Adipocyte (in vitro differentiated cells): ENCODE data around the gene GABRD.

Source experiments
- DNase-seq: peaks from one replicate; pipeline ENCODE4 v3.0.0-alpha.2; 2015; ENCODE audit warnings: low read depth
- H3K27me3 ChIP-seq: replicated peaks from 2 replicates; pipeline ENCODE4 v1.7.0; 2013; ENCODE audit warnings: mild to moderate bottlenecking, low read length, moderate library complexity; ENCODE audit not compliant: control insufficient read depth, insufficient read depth
- H3K36me3 ChIP-seq: 2 replicates; pipeline ENCODE4 v1.7.0; 2013; ENCODE audit warnings: low read length, mild to moderate bottlenecking, moderate library complexity; ENCODE audit not compliant: control insufficient read depth, insufficient read depth, severe bottlenecking
- H3K4me1 ChIP-seq: 2 replicates; pipeline ENCODE4 v1.7.0; 2013; ENCODE audit warnings: mild to moderate bottlenecking, low read length, moderate library complexity; ENCODE audit not compliant: control insufficient read depth, insufficient read depth
- H3K4me3 ChIP-seq: 2 replicates; pipeline ENCODE4 v1.7.0; 2013; ENCODE audit warnings: mild to moderate bottlenecking, low read length, moderate library complexity
- H3K9ac ChIP-seq: 2 replicates; pipeline ENCODE4 v1.7.0; 2013; ENCODE audit warnings: mild to moderate bottlenecking, low read length, moderate library complexity
- H3K9me3 ChIP-seq: 2 replicates; pipeline ENCODE4 v1.7.0; 2013; ENCODE audit warnings: mild to moderate bottlenecking, low read length, moderate library complexity; ENCODE audit not compliant: control insufficient read depth

Gene GABRD, protein sequence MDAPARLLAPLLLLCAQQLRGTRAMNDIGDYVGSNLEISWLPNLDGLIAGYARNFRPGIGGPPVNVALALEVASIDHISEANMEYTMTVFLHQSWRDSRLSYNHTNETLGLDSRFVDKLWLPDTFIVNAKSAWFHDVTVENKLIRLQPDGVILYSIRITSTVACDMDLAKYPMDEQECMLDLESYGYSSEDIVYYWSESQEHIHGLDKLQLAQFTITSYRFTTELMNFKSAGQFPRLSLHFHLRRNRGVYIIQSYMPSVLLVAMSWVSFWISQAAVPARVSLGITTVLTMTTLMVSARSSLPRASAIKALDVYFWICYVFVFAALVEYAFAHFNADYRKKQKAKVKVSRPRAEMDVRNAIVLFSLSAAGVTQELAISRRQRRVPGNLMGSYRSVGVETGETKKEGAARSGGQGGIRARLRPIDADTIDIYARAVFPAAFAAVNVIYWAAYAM

DNA sequence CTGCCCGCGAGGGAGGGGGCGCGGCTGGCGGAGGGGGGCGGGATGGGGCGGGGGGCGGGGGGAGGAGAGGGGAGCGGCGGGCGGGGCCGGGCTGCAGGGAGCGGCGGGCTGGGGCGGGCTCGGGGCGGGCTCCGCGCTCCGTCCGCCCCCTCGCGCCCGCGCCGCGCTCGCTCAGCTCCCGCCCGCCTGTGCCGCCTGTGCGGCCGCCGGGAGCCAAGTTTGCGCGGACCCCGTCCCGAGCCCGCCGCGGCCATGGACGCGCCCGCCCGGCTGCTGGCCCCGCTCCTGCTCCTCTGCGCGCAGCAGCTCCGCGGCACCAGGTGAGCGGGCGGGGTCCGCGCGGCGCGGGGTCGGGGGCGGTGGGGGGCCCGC lies at the start of gene GABRD:
GABRD (plus strand) TSS at position 174 of the 372 bp plus-strand sequence; CDS start at position 253, 79 bp downstream.
- H3K9ac ChIP-seq = no peak within 1 kb of the TSS
- no peak within 1 kb of the TSS for H3K4me3 ChIP-seq
- peak; percentile 33 for DNase-seq
- no peaks in the 10 kb centered on the region for H3K9me3 ChIP-seq
- H3K27me3 ChIP-seq = peaks cover 75% of the 10 kb centered on the region
- H3K4me1 ChIP-seq = no peaks in the 10 kb centered on the region
- no peaks in the 10 kb centered on the region for H3K36me3 ChIP-seq

DNA sequence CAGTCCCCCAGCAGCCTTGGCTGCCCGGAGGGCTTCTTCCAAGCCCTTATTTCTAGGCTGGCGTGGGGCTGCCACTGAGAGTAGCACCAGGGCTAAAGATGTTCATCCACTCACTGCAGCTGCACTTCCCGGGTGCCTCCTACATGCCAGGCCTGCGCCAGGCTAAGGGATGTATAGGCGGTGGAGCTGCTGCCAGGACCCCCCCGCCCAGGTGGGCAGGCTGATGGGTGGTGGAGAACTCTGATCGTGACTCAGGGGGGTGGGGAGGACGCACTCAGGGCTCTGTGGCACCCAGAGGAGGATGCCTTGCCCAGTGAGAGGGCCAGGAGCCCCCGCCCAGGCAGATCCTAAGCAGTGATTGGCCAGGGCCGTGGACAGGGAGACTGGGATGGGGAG lies 49.6 kb upstream of the GABRD start:
- no peak overlapping the region for H3K4me3 ChIP-seq
- DNase-seq = no peak
- no peaks in the 10 kb centered on the region for H3K4me1 ChIP-seq

DNA sequence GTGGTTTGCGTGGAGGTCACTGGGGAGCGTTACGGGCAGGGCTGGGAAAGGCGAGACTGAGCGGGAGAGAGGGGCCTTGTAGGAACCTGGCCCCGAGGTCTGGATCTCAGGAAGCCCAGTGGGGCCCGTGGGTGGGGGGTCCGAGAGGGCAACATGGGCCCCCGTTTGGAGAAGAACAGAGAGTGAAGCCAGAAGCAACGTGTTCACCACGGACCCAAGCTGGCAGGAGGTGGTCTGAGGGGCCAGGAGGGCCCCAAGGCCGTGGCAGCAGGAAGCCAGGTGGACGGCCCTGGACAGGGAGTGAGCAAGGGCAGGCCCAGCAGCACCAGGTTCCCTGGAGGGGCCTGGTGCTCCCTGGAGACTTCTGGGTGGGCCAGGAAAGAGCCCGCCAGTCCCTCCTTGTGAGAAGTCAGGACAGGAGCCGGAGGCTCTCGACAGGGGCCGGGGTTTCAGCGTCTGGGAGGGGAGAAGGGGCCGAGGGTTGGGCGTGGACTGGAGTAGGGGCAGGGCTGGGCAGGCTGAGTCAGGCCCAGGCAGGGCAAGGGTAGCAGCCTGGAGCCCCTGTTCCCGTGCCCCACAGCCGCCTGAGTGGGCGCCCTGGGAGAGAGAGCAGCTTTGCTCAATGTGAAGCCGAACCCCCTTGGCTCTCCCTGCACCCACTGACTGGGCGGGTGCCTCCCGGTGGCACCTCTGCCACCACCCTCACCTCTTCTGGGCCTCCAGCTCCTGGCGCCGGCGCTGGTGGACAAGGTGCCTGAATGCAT lies 49.0 kb upstream of the GABRD start:
- H3K9me3 ChIP-seq = peaks cover 3% of the 10 kb centered on the region
- H3K4me3 ChIP-seq = no peak overlapping the region
- no peaks in the 10 kb centered on the region for H3K36me3 ChIP-seq
- no peaks in the 10 kb centered on the region for H3K4me1 ChIP-seq
- H3K27me3 ChIP-seq = peaks cover 47% of the 10 kb centered on the region
- no peak overlapping the region for H3K9ac ChIP-seq
- DNase-seq = no peak

More for the DNA sequence above, 49.6 kb upstream of the GABRD start:
- H3K9ac ChIP-seq = no peak overlapping the region
- no peaks in the 10 kb centered on the region for H3K9me3 ChIP-seq
- H3K27me3 ChIP-seq = peaks cover 47% of the 10 kb centered on the region
- no peaks in the 10 kb centered on the region for H3K36me3 ChIP-seq

DNA sequence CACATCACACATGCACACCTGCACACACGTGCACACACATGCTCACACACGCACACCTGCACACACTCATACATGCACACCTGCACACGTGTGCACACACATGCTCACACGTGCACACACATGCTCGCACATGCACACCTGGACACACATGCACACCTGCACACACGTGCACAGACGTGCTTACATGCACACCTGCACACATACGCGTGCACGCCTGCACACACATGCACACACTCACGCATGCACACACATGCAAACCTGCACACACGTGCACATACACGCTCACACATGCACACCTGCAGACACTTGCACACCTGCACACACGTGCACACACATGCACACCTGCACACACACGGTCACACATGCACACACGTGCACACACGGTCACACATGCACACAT lies 48.1 kb upstream of the GABRD start:
- no peak overlapping the region for H3K4me3 ChIP-seq
- DNase-seq = no peak
- H3K4me1 ChIP-seq = no peaks in the 10 kb centered on the region
- H3K9me3 ChIP-seq = peaks cover 10% of the 10 kb centered on the region
- no peaks in the 10 kb centered on the region for H3K36me3 ChIP-seq
- H3K9ac ChIP-seq = no peak overlapping the region
- peaks cover 45% of the 10 kb centered on the region for H3K27me3 ChIP-seq

DNA sequence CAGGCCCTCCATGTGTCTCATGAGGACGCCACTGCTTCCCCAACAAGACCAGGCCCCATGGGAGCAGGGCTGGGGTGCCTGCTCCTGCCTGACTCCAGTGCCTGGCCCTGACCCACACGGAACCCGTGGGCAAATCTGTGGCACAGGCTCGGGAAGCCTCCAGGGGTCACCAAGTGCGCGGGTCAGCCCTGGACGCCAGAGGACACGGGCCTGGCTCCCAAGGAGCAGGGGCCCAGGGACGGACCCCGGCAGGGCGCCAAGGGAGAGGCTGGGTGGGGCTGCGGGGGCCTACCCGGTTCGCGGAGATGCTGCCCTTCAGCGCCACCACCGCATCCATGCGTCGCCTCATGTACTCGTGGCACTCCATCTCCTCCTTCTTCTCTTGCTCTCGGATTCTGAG lies 47.5 kb upstream of the GABRD start:
- no peaks in the 10 kb centered on the region for H3K4me1 ChIP-seq
- no peak for DNase-seq
- H3K36me3 ChIP-seq = no peaks in the 10 kb centered on the region
- H3K4me3 ChIP-seq = no peak overlapping the region
- H3K9ac ChIP-seq = no peak overlapping the region
- peaks cover 44% of the 10 kb centered on the region for H3K27me3 ChIP-seq
- peaks cover 10% of the 10 kb centered on the region for H3K9me3 ChIP-seq

DNA sequence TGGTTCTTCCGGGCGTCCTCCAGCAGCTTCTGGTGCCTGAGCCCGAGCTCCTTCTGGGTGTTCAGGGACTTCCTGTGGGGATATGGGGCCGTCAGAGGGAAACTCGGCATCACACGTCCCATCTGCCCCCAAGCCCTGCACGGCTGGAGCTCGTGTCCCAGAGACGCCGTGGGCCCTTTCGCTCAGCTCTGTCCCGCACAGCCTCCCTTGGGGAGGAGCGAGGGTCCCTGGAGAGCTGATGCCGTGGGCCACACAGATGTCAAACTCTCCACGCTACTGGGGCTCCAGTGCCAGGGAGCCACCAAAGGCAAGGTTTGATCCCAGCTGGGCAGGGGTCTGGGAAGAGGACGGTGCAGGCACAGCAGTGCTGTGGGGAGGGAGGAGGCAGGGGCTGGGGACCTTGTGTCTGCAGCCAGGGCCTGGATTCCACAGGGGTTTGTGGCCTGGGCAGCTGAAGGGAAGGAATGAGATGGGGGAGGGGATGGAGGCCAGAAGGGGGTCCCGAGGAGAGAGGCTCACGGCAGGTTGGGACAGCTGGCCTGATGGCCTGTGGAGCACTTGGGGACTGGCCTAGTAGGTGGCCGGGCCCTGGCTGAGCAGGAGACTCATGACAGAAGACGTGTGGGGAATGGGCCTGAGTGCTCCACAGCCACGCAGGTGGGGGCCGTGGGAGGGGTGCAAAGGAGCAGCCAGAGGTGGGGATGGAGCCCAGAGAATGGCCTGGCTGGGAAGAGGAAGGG lies 46.0 kb upstream of the GABRD start:
- H3K4me1 ChIP-seq = no peaks in the 10 kb centered on the region
- H3K9ac ChIP-seq = no peak overlapping the region
- peaks cover 36% of the 10 kb centered on the region for H3K27me3 ChIP-seq
- H3K4me3 ChIP-seq = no peak overlapping the region
- peaks cover 10% of the 10 kb centered on the region for H3K9me3 ChIP-seq
- no peak for DNase-seq
- H3K36me3 ChIP-seq = no peaks in the 10 kb centered on the region

DNA sequence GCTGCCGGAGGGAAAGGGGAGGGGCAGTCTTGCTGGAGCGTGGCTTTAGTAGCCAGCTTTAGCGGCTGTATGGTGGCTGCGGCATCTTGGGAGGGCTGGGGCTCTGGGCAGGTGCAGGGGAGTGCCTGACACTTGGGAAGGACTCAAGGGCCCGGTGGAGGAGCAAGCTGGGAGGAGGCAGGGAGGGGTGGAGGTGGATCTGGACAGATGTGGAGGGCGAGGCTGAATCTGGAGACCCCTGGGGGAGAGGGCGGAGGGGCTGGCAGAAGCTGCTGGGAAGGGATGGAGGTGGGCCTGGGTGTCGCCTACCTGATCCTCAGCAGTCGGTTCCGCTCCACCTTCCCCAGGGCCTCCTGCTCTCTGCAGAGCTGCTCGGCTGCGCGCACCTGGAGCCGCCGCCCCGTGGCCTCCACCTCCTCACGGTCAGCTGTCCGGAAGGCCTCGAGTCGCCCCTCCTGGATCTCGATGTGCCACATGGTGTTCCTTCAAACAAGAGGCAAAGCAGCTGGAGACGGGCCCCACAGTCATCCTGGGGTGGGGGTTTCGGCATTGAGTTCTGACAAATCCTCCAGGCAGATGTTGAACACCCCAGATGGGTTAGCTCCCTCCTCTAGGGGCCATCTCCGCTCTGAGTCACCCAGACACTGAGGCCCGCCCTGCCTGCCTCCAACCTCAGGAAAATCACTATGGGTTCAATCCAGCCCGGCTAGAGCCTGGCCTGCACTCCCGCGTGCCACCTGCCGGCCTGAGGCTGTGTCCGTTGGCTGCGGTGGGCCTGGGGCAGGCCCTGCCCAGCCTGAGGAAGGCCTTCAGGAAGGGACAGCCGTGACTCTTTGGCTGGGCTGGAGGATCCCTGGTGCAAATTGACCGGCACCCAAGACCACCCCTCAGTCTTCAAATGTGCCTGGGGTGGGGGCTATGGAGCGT lies 45.2 kb upstream of the GABRD start:
- Histone ChIP-seq H3K36me3 (no peaks in the 10 kb centered on the region), H3K9me3 (peaks cover 10% of the 10 kb centered on the region)
- DNase-seq = no peak

DNA sequence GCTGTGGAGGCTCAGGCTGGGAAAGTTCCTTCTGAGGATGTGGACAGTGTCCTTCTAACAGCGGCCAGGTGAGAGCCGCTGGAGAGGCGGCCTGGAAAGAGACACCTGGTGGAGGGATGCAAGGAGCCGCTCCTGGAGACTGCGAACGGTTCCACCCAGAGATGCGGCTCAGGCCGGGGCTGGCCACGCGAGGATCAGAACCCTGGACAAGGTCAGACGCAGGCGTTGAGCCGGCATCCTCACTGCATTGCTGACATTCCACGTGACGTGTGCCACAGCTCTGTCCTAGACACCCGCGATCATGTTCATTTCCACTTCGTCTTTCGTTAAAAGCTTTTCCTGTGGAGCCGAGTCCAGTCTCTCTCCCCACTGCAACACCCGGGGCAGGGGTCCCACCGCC lies 44.3 kb upstream of the GABRD start:
- H3K27me3 ChIP-seq = peaks cover 27% of the 10 kb centered on the region
- H3K9ac ChIP-seq = no peak overlapping the region
- H3K4me3 ChIP-seq = no peak overlapping the region
- no peak for DNase-seq
- no peaks in the 10 kb centered on the region for H3K4me1 ChIP-seq
- peaks cover 10% of the 10 kb centered on the region for H3K9me3 ChIP-seq
- no peaks in the 10 kb centered on the region for H3K36me3 ChIP-seq

More for the DNA sequence above, 45.2 kb upstream of the GABRD start:
- Histone ChIP-seq H3K27me3 (peaks cover 31% of the 10 kb centered on the region), H3K4me1 (no peaks in the 10 kb centered on the region), H3K9ac (no peak overlapping the region), H3K4me3 (no peak overlapping the region)

DNA sequence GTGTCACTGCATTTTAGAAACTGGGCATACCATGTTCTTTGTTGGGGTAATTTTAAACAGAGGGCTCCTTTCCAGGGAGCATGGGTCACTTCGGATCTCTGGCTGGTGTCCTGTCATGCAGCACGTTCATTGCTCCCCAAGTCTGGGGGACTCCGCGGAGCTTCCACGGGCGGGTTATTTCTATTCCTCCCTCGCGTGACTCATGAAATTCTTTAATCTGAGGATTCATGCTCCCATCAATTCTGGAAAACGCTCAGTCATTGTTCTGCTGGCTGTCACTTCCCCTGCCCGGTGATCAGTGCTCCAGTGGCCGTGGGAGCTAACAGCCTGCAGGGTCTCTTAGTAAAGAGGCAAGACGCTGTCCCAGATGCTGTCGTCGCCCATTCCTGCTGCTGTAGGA lies 43.6 kb upstream of the GABRD start:
- no peak overlapping the region for H3K4me3 ChIP-seq
- H3K27me3 ChIP-seq = peaks cover 23% of the 10 kb centered on the region
- DNase-seq = no peak
- H3K36me3 ChIP-seq = no peaks in the 10 kb centered on the region
- no peak overlapping the region for H3K9ac ChIP-seq
- peaks cover 10% of the 10 kb centered on the region for H3K9me3 ChIP-seq
- H3K4me1 ChIP-seq = no peaks in the 10 kb centered on the region

DNA sequence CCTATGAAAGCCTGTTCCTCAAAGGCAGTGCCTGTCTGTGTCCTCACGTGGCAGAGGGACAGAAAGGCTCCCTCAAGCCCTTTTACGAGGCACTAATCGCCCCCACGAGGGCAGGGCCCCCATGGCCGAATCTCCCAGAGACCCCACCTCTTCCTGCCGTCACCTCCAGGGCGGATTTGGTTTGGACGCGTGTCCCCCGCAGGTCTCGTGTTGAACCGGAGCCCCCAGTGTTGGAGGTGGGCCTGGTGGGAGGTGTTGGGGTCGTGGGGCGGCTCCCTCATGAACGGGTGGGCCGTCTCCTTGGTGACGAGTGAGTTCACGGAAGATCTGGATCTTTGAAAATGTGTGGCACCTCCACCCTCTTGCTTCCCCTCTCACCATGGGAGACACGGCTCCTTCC lies 43.1 kb upstream of the GABRD start:
- no peak for DNase-seq
- peaks cover 10% of the 10 kb centered on the region for H3K9me3 ChIP-seq
- H3K9ac ChIP-seq = no peak overlapping the region
- H3K36me3 ChIP-seq = no peaks in the 10 kb centered on the region
- H3K4me1 ChIP-seq = no peaks in the 10 kb centered on the region
- H3K27me3 ChIP-seq = peaks cover 23% of the 10 kb centered on the region
- H3K4me3 ChIP-seq = no peak overlapping the region
